ENCODE measurements around the gene UBE2K.
"Not testable (repeated sequence)": the region's sequence is repeated elsewhere in the genome, so short reads cannot be mapped to it uniquely, and the experiment has no call there.

- not testable (repeated sequence) for TF ChIP-seq EZH2 (IDR thresholded peaks at IDR 0.05; ENCODE audit: borderline replicate concordance, control insufficient read depth, low read depth, low read length); POLR2AphosphoS5 (IDR thresholded peaks at IDR 0.05; ENCODE audit: low read length); NRF1 (conservative IDR thresholded peaks at IDR 0.05; ENCODE audit: low read depth, low read length); EP300 (IDR thresholded peaks at IDR 0.05; ENCODE audit: borderline replicate concordance in 1 of 2, control insufficient read depth in 1 of 2, low read depth in 2 of 2, low read length in 2 of 2); MAX (IDR thresholded peaks at IDR 0.05; ENCODE audit: low read depth, low read length); HDAC2 (IDR thresholded peaks at IDR 0.05); KDM1A (IDR thresholded peaks at IDR 0.05; ENCODE audit: borderline replicate concordance)
These were observed 41.7 kb downstream of the UBE2K start for GRCh38 chr4:39739591-39739990.
